SHP77 (cell line): ENCODE data around the gene UQCR11.

Source experiments
- DNase-seq, 2 experiments: peaks; one replicate each; lab custom pipeline; 2025; lab: John Stamatoyannopoulos, UW

The UQCR11 gene

DNA sequence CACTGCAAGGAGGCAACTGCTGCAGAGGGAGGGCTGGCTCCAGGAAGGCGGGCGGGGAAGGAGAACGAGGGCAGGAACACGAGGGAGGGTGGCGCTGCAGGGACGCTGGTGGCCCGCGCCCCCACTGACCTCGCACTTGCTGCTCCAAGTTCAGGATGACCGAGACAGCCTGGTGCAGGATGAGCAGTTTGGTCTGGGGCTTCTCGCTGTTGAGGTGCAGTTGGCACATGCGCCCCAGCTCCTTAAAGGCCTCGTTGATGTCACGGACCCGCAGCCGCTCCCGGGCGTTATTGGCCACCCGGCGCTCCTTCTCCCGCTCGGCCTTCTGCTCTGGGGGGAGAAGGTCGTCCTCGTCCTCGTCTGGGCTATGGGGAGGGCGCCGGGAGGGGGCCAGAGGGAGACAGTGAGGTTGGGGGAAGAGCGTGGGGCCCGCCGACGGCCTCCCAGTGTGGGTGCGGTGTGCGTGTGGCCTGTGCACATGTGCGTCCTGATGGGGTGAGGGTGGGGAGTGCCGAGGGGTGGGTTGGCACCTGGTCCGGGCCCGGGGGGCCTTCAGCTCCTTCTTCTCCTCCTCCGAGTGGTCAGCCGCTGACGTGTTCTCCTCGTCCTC is 10.0 kb upstream of the UQCR11 start:
- no peak for DNase-seq

DNA sequence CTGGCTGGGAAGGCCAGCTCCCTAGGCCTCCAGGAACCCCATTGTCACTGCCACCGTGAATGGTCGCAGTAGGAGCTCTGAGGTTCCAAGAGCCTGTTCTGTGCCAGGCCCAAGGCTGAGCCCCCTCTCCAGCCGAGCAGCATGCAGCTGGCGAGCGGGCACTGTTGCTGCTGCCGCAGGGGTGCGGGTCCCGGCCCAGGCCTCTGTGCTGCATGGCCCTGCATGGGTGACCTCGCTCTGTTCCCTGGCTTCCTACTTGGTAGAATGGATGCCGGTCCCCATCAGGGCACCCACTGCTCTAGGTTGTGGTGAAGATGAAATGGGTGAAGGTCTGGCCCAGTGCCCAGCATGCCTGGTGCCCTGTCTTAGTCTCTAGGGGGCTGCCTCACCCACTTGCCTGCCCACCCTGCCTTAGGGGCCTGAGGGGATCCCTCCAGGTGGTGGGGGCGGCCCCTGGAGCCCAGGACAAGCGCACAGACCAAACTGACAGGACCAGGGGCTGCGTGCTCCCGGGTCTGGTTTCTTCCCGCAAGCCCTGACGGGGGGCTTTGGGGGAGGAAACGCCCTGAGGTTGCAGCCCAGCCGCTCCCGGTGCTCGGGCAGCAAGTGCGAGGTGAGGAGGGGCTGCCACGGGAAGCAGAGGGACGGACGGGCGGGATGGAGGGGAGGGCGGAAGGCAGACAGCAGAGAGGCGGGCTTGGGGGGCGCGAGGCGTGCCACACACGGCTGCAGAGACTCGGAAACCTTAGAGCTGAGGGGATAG is 8.7 kb upstream of the UQCR11 start:
- DNase-seq: no peak

DNA sequence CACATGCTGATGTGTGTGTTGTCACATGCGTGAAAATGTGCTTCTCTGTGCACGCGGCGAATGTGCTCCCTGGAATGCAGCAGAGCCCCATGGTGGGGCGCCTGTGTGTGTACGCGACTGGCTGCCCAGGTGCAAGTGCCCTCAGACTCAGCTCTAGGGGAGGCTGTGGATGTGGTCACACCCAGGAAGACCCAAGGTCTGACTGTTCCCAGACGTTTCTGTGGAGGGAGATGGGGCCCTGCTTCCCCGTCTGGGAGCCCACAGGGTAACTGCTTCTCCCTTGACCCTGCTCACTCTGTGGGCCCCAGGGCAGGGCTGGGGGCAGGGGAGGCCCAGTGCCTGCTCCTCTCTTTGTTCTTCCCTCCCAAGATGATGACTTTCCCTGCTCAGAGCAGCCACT is 7.9 kb upstream of the UQCR11 start:
- DNase-seq: no peak

GRCh38 chr19:1612114-1613086 is 7.1 kb upstream of the UQCR11 start:
- no peak for DNase-seq

GRCh38 chr19:1611353-1611752 is 6.1 kb upstream of the UQCR11 start:
- no peak for DNase-seq

- DNase-seq: no peak
These were observed 5.3 kb upstream of the UQCR11 start for GRCh38 chr19:1610579-1610978.

GRCh38 chr19:1609680-1610474 is 4.6 kb upstream of the UQCR11 start:
- DNase-seq: no peak

- DNase-seq: no peak
These were observed 3.8 kb upstream of the UQCR11 start for GRCh38 chr19:1609103-1609396.

DNA sequence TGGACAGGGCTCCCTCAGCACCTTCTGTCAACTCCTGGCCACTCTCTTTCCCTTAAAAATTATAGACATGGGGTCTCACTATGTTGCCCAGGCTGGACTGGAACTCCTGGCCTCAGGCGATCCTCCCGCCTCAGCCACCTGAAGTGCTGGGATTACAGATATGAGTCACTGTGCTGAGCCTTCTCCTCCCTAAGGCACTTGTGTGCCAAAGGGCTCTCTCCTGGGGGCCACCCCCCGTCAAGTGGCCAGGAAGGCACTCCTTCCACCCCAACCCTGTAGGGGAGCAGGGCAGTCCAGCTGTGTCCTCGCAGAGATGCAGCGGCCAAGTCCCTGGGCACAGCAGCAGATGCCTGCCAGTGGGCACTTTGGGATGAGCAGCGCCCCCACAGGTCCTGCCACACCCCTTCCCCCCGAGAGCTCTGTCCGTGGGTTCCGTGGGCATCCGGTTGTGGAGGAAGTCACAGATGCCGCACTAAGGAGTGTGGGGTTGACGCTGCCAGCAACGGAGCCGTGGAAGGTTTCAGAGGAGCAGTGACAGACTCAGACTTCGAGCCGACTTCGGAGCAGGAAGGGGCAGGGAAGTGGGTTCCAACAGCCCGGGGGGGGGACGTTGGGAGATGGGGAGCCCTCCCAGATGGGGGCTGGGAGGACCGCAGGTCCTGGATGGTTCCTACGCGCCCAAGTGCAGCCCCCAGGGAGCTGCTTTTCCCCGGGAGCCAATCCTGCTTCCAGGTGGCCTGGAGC is 3.3 kb upstream of the UQCR11 start:
- DNase-seq: no peak

- DNase-seq: no peak
These were observed 933 bp upstream of the UQCR11 start for GRCh38 chr19:1606138-1606651.

- DNase-seq: no peak
These were observed 3.1 kb downstream of the UQCR11 start for GRCh38 chr19:1602091-1602707.

DNA sequence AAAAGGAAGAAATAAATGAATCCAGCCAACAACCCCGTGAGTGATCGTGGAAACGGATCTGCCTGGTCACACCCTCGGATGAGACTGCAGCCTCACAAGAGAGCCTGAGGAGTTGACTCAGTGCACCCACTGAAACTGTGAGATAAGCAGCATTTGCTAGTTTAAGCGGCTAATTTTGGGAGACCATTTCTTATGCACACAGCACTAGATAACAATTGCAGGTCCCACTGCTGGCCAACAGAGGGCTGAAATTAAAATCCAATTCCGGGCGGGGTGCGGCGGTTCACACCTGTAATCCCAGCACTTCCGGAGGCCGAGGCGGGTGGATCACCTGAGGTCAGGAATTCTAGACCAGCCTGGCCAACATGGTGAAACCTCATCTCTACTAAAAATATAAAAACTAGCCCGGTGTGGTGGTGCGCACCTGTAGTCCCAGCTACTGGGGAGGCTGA is 3.6 kb downstream of the UQCR11 start:
- DNase-seq: no peak

DNA sequence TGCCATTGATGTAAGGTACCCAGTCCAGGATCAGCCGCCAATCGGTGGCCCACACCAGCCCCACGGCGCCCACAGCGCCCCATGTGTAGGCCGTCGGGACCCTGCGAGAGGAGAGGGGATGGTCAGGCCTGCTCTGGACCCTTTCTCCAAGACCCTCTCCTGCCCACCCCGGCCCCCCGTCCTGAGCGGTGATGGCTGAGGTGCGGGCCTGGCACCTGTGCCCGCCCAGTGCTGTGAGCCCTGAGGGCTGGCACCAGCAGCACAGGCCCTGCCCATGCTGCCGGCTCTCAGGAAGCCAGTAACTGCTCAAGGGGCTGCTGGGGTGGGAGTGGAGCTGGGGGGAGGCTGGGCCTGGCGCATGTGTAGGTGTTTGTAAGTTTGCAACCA is 5.8 kb downstream of the UQCR11 start:
- no peak for DNase-seq

DNA sequence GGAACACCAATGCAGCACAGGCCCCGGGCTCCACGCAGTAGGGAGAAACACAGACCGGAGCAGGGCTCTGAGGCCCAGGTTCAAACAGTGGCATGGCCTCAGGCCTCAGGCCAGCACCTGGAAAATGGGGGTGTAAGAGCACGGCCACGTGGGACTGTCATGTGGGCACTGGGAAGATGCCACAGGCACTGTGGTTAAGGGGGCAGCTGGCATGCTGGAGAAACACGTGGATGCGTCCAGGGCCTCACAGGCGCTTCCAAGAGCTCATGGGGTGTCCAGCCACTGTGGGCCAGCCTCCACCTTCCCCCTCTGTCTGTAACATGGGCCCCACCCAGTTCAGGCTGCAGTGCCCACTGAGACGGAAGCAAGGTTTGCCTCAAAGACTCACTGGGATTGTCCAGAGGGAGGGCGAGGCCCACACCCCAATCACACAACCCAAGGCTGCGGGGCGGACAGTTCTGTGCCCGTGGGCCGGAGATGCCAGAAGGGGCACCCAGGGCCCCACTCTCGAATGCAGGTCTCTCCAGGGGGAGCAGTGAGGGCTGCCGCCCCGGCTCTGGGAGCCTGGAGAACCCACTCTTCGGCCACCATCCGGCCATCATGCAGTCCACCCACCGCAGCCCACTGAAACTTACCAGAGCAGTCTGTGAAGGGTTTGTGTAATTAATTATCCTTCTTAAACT is 6.3 kb downstream of the UQCR11 start:
- no peak for DNase-seq

- no peak for DNase-seq
These were observed 11.8 kb downstream of the UQCR11 start for GRCh38 chr19:1593501-1593772.

DNA sequence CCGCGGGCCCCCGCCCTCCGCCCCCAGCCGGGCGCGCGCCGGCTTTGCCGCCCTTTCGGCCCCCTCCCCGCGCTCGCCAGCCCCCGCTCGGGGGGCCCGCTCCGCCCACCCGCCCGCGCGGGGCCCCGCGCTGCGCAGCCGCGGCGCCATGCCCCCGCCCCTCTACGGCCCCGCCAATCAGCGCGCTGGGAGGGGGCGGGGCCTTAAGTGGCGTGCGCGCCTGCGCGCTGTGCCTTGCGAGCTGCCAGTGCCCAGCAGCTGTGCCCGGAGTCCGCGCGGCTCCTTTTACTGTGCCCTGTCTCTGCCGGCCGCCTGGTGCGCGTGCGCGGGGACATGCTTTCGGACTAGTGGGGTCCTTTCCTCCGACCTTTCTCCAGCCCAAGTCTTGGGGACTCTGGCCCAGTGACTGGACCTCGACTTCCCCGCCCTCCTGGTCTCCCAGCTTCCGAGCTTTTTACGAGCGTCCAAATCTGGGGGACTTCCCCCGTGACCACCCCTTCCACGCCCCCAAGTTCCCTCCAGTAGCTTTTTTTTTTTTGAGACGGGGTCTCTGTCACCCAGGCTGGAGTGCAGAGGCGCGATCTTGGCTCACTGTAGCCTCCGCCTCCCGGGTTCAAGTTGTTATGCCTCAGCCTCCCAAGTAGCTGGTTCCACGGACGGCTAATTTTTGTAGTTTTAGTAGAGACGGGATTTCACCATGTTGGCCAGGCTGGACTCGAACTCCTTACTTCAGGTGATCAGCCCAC is 12.3 kb downstream of the UQCR11 start, which contains the start of gene MBD3:
Gene MBD3, minus strand, starts transcription at position 111 of the 746 bp plus-strand sequence. CDS start 234 bp downstream, outside the sequence.
- peak; percentile 89 to 92 for DNase-seq

- DNase-seq: peak; percentile 84 to 87
These were observed 13.1 kb downstream of the UQCR11 start for GRCh38 chr19:1592024-1592754.

DNA sequence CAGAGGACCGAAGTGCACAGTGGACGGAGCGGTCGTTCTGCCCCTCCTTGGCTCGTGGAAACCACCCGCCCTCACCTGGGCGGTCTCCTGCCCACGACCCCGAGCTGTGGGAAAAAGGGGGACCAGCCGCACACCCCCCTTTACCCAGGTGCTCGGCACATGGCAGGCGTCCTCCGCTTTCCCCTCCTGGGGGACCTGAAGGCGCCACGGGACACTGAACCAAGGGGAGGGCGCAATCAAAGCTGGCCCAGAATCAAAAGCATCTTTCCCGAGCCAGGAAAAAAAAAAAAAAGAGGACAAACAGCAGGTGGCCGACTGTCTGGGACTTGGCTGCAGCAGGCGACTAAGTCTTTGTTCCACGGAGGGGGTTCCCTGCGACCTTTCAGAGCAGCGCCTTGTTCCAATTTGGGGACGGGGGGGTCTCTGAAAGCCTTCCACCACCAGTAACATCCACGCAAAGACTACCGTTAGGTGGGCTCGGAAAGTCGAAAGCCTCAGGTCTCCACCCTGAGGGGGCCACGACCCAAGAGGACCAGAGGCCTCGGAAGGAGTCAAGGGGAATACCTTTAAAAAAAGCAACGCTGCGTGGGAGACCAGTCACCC is 13.7 kb downstream of the UQCR11 start:
- DNase-seq: peak in 1 of 2 experiments; percentile 17
